CD4-positive, alpha-beta memory T cell (primary cell): ENCODE data around the gene C20orf204. TPM values are rescaled to one million over a fixed set of nuclear protein-coding genes. Genes with fewer than 3 reads are reported as not detected.
"Not testable (repeated sequence)": the region's sequence is repeated elsewhere in the genome, so short reads cannot be mapped to it uniquely, and the experiment has no call there.

Experiments used
- CTCF ChIA-PET: fragments of 350-600 bp; sonication (Branson Sonifier 250); formaldehyde crosslinking; loops from one replicate; lab custom pipeline; 2021; ENCODE audit warnings: inconsistent platforms; ENCODE audit not compliant: partially characterized antibody; lab: Charles Lee
- POLR2A ChIA-PET: fragments of 350-600 bp; sonication (Branson Sonifier 250); formaldehyde crosslinking; loops from one replicate; lab custom pipeline; 2021; ENCODE audit not compliant: partially characterized antibody; lab: Charles Lee
- DNase-seq, 5 donors: peaks; one replicate each; pipeline versions ENCODE4 v3.0.0 to v3.0.0-alpha.2; 2020 to 2022; ENCODE audit warnings: mixed read lengths in 1 of 5
- H3K27ac ChIP-seq: one replicate; pipeline ENCODE4 v1.7.0; 2013; ENCODE audit warnings: low read depth, low read length
- H3K27me3 ChIP-seq: 2 replicates; pipeline ENCODE4 v1.7.0; 2013; ENCODE audit warnings: mild to moderate bottlenecking, low read length, moderate library complexity; ENCODE audit not compliant: insufficient read depth
- H3K36me3 ChIP-seq: 2 replicates; pipeline ENCODE4 v1.7.0; 2013; ENCODE audit warnings: mild to moderate bottlenecking, low read length, moderate library complexity; ENCODE audit not compliant: insufficient read depth
- H3K4me1 ChIP-seq: 2 replicates; pipeline ENCODE4 v1.7.0; 2013; ENCODE audit warnings: mild to moderate bottlenecking, low read length, moderate library complexity; ENCODE audit not compliant: insufficient read depth
- H3K4me3 ChIP-seq, 2 donors: one replicate each; pipeline ENCODE4 v1.7.0; 2013; ENCODE audit warnings: low read length in 2 of 2, mild to moderate bottlenecking in 1 of 2
- H3K9me3 ChIP-seq, 2 donors: one replicate each; pipeline ENCODE4 v1.7.0; 2013; ENCODE audit warnings: low read length in 2 of 2, control low read depth in 1 of 2; ENCODE audit not compliant: control insufficient read depth in 1 of 2
- H3K27ac Mint-ChIP-seq, 7 donors: one replicate each; pipeline ENCODE4 v1.8.0; 2020 to 2021; ENCODE audit warnings: mixed read lengths in 7 of 7, mild to moderate bottlenecking in 6 of 7, inconsistent platforms in 3 of 7, moderate library complexity in 3 of 7
- H3K27me3 Mint-ChIP-seq, 2 donors: one replicate each; pipeline ENCODE4 v1.8.0; 2020 to 2021; ENCODE audit warnings: mixed read lengths in 2 of 2
- H3K36me3 Mint-ChIP-seq, 2 donors: one replicate each; pipeline ENCODE4 v1.8.0; 2020 to 2021; ENCODE audit warnings: mixed read lengths in 2 of 2, inconsistent platforms in 1 of 2, mild to moderate bottlenecking in 1 of 2
- H3K4me1 Mint-ChIP-seq, 4 donors: one replicate each; pipeline ENCODE4 v1.8.0; 2020 to 2021; ENCODE audit warnings: mixed read lengths in 4 of 4, mild to moderate bottlenecking in 1 of 4
- H3K4me3 Mint-ChIP-seq, 8 donors: one replicate each; pipeline ENCODE4 v1.8.0; 2020 to 2021; ENCODE audit warnings: mixed read lengths in 8 of 8, mild to moderate bottlenecking in 7 of 8, moderate library complexity in 6 of 8, inconsistent platforms in 3 of 8
- H3K9me3 Mint-ChIP-seq, 8 donors: one replicate each; pipeline ENCODE4 v1.8.0; 2020 to 2021; ENCODE audit warnings: mixed read lengths in 8 of 8, mild to moderate bottlenecking in 5 of 8, inconsistent platforms in 3 of 8, moderate library complexity in 1 of 8
- intact Hi-C: fragments of 100-400 bp; cut with micrococcal nuclease; formaldehyde crosslinking; loops from one replicate; pipeline ENCODE4 v1.15.1; 2023
- polyA plus RNA-seq, 2 donors: library from polyadenylated mRNA; unstranded; fragments of 300-500 nt; fragmentation: Illumina TruSeq; gene quantifications; one replicate each; pipeline ENCODE4 v1.2.3, GENCODE V29; 2021
- total RNA-seq, 2 experiments: library from RNA; stranded (reverse); gene quantifications; one replicate each; pipeline ENCODE4 v1.2.3, GENCODE V29; 2021

C20orf204 gene
- total and polyA plus RNA-seq, 4 experiments from 2014 or later = 0.22 to 4.1 (median 3.7) TPM; not detected in 1

DNA sequence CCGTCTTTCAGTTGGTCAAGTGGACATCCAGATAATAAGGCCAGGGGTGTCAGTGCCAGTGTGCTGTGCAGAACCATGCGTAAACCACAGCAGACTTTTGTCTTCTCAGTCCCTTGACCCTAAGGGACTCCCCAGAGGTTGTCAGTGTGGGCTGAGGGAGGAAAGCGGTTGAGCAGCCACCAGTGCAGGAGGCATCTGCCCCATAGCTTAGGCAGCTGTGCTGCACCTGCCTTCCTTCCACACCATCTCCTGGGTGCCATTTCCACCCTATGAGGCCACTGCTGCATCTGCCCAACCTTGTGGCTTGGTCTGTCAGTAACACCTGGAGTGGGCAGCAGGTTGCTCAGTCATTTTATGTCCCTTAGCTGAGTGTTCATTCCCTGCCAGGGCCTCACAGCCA is 29.1 kb upstream of the C20orf204 start:
- no peak overlapping the region for H3K27ac Mint-ChIP-seq

DNA sequence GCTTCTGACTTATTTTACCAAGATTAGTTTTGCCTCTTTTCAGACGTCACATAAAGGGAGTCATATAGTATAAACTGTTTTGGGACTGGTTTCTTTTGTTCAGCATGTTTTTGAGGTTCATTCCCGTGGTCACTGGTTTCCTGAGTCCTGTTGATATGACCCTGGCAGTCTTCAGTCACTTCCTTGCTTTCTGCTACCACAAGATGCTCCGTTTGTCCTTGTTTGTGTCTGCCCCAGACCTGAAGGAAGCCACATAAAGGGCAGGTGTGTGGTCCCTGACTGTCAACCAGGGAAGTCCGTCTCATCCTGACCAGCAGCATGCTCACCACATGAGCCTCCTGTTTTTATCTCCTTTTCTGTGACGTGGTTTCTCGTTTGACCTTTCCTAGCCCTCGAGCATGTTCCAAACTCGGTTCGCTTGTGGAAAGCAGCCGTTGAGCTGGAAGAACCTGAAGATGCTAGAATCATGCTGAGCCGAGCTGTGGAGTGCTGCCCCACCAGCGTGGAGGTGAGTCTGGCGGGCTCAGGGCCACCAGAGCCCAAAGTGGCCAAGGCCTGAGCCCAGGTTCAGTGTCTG is 26.1 kb upstream of the C20orf204 start:
- Mint-ChIP-seq H3K9me3 (peaks cover 0 to 39% (median 29%) of the 10 kb centered on the region in 8 donors), H3K4me3 (peak overlapping the region in 3 of 8 donors; percentile 25 to 33 (median 31)), H3K4me1 (peaks cover 6 to 47% (median 26%) of the 10 kb centered on the region in 4 donors), H3K27ac (peak overlapping the region in 1 of 7 donors; percentile 61), H3K27me3 (no peaks in the 10 kb centered on the region), H3K36me3 (peaks cover 49 to 66% of the 10 kb centered on the region in 2 donors)
- no peaks in the 10 kb centered on the region for H3K27me3 ChIP-seq
- peaks cover 39% of the 10 kb centered on the region for H3K4me1 ChIP-seq
- H3K9me3 ChIP-seq = peaks cover 11 to 16% of the 10 kb centered on the region in 2 donors
- H3K4me3 ChIP-seq = no peak overlapping the region
- no peak overlapping the region for H3K27ac ChIP-seq
- ChIA-PET CTCF (no interaction called here), POLR2A (interaction anchor here (0.6 to 2.0 kb wide), 3 partner anchors 19 to 29 kb away, joined by 3 to 5 read pairs (median 4); no protein-coding TSS in a partner anchor)
- DNase-seq = no peak
- intact Hi-C loops = no loop called here
- peaks cover 56% of the 10 kb centered on the region for H3K36me3 ChIP-seq

More for the DNA sequence above, 29.1 kb upstream of the C20orf204 start:
- H3K36me3 Mint-ChIP-seq = peaks cover 58 to 59% of the 10 kb centered on the region in 2 donors
- intact Hi-C loops = no loop called here
- H3K4me1 ChIP-seq = peaks cover 22% of the 10 kb centered on the region
- peaks cover 5 to 33% (median 21%) of the 10 kb centered on the region in 4 donors for H3K4me1 Mint-ChIP-seq
- POLR2A ChIA-PET = interaction anchor here (1.2 kb wide), 1 partner anchor 26 kb away, joined by 4 read pairs; the partner anchor contains the start of gene PRPF6
- peaks cover 0 to 35% (median 25%) of the 10 kb centered on the region in 8 donors for H3K9me3 Mint-ChIP-seq
- peaks cover 11 to 16% of the 10 kb centered on the region in 2 donors for H3K9me3 ChIP-seq
- no peak overlapping the region for H3K27ac ChIP-seq
- H3K27me3 ChIP-seq = no peaks in the 10 kb centered on the region
- no peaks in the 10 kb centered on the region for H3K27me3 Mint-ChIP-seq
- no peak overlapping the region for H3K4me3 Mint-ChIP-seq
- DNase-seq = no peak
- H3K36me3 ChIP-seq = peaks cover 67% of the 10 kb centered on the region
- H3K4me3 ChIP-seq = no peak overlapping the region
- CTCF ChIA-PET = interaction anchor here (1.4 kb wide), 1 partner anchor 32 kb away, joined by 4 read pairs; no protein-coding TSS in a partner anchor

DNA sequence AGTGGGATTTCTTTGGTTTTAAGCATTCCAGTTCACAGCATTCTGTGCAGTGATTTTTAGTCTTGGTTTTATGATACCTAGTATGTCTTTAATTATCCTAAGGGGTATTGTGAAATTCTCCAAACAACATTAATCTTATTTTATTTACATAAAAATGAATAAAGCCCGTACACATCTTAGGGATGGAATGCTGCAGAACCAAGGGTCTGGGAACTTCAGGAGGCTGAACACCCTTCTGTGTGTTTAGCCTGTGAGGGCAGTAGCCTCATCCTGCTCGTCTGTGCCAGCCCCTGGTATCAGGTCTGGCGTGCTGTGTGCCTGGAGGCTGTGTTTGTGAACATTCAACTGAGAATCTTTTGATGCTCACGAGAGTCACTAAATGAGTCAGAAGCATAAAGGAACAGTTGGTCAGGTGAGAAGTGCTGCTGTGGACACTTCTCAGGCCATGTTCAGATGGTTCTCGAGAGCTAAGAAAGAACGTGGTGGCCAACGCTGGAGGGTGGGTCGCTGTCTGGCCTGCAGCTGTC is 25.2 kb upstream of the C20orf204 start:
- Histone ChIP-seq H3K27ac (no peak overlapping the region), H3K36me3 (peaks cover 56% of the 10 kb centered on the region), H3K9me3 (peaks cover 11 to 16% of the 10 kb centered on the region in 2 donors), H3K4me1 (peaks cover 39% of the 10 kb centered on the region), H3K27me3 (no peaks in the 10 kb centered on the region), H3K4me3 (peak overlapping the region; percentile 38 to 60)
- H3K4me3 Mint-ChIP-seq = peak overlapping the region in 2 of 8 donors; percentile 31 to 44
- peaks cover 6 to 40% (median 24%) of the 10 kb centered on the region in 4 donors for H3K4me1 Mint-ChIP-seq
- DNase-seq = no peak
- ChIA-PET POLR2A (interaction anchor here (1.0 to 2.0 kb wide), 3 partner anchors 28 to 30 kb away, joined by 3 to 5 read pairs (median 4); no protein-coding TSS in a partner anchor), CTCF (no interaction called here)
- peak overlapping the region in 4 of 7 donors; percentile 4 to 55 (median 42) for H3K27ac Mint-ChIP-seq
- peaks cover 49 to 66% of the 10 kb centered on the region in 2 donors for H3K36me3 Mint-ChIP-seq
- intact Hi-C loops = no loop called here
- H3K27me3 Mint-ChIP-seq = no peaks in the 10 kb centered on the region
- H3K9me3 Mint-ChIP-seq = peaks cover 0 to 44% (median 33%) of the 10 kb centered on the region in 8 donors

DNA sequence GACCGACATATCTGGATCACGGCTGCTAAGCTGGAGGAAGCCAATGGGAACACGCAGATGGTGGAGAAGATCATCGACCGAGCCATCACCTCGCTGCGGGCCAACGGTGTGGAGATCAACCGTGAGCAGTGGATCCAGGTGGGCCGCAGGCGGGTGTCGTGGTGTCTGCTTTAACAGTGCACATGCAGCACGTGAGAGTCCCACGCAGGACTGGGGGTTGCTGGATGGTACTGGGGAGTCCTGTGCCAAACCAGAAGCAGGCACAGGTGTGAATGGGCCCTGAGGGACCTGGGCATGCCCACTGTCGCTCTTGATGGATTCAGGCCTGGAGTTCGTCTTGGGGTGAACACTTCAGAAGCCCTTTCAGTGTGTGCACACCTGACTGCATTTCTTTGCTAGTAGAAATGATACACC is 24.6 kb upstream of the C20orf204 start:
- peak overlapping the region; percentile 38 to 60 for H3K4me3 ChIP-seq

DNA sequence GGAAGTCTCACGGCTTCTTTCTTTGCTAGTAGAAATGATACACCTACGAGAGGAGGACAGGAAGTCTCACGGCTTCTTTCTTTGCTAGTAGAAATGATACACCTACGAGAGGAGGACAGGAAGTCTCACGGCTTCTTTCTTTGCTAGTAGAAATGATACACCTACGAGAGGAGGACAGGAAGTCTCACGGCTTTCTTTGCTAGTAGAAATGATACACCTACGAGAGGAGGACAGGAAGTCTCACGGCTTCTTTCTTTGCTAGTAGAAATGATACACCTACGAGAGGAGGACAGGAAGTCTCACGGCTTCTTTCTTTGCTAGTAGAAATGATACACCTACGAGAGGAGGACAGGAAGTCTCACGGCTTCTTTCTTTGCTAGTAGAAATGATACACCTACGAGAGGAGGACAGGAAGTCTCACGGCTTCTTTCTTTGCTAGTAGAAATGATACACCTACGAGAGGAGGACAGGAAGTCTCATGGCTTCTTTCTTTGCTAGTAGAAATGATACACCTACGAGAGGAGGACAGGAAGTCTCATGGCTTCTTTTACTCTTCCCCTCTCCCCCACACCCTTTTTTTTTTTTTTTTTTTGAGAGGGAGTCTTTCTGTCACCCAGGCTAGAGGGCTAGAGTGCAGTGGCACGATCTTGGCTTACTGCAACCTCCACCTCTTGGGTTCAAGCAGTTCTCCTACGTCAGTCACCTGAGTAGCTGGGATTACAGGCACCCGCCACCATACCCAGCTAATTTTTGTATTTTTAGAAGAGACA is 23.4 kb upstream of the C20orf204 start:
- H3K27me3 ChIP-seq = not testable (repeated sequence)
- peaks cover 7 to 36% (median 24%) of the 10 kb centered on the region in 4 donors for H3K4me1 Mint-ChIP-seq
- H3K9me3 Mint-ChIP-seq = peaks cover 0 to 44% (median 33%) of the 10 kb centered on the region in 8 donors

More for the DNA sequence above, 24.6 kb upstream of the C20orf204 start:
- Histone ChIP-seq H3K36me3 (peaks cover 56% of the 10 kb centered on the region), H3K27ac (no peak overlapping the region), H3K4me1 (peaks cover 39% of the 10 kb centered on the region), H3K9me3 (peaks cover 11 to 16% of the 10 kb centered on the region in 2 donors), H3K27me3 (no peaks in the 10 kb centered on the region)
- peak in 2 of 5 donors; percentile 13 to 14 for DNase-seq
- Mint-ChIP-seq H3K4me3 (peak overlapping the region in 6 of 8 donors; percentile 12 to 66 (median 56)), H3K4me1 (peaks cover 6 to 40% (median 24%) of the 10 kb centered on the region in 4 donors), H3K27me3 (no peaks in the 10 kb centered on the region), H3K9me3 (peaks cover 0 to 44% (median 33%) of the 10 kb centered on the region in 8 donors), H3K36me3 (peaks cover 49 to 66% of the 10 kb centered on the region in 2 donors), H3K27ac (peak overlapping the region; percentile 4 to 91 (median 51))
- intact Hi-C loops = no loop called here
- ChIA-PET POLR2A (interaction anchor here (1.0 kb wide), 1 partner anchor 31 kb away, joined by 3 read pairs; no protein-coding TSS in a partner anchor), CTCF (no interaction called here)

DNA sequence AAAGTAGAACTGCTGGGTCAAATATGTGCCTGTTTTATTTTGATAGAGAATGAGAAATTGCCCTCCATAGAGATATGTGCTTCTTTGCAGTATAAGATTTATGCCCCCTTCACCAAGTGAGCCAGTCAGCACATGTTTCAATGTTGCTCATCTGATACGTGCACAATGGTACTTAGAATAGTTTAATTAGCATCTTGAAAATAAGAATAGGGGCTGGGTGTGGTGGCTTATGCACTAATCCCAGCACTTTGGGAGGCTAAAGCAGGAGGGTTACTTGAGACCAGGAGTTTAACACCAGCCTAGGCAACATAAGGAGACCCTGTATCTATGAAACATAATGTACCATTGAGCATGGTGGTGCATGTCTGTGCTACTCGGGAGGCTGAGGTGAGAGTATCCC is 20.3 kb upstream of the C20orf204 start:
- peaks cover 27% of the 10 kb centered on the region for H3K4me1 ChIP-seq
- peaks cover 61% of the 10 kb centered on the region for H3K36me3 ChIP-seq
- Mint-ChIP-seq H3K36me3 (peaks cover 48 to 52% of the 10 kb centered on the region in 2 donors), H3K4me1 (peaks cover 10 to 25% (median 14%) of the 10 kb centered on the region in 4 donors), H3K4me3 (peak overlapping the region in 3 of 8 donors; percentile 13 to 41 (median 26)), H3K27me3 (no peaks in the 10 kb centered on the region), H3K27ac (peak overlapping the region in 3 of 7 donors; percentile 12 to 32 (median 25)), H3K9me3 (peaks cover 0 to 19% (median 13%) of the 10 kb centered on the region in 8 donors)
- no peak for DNase-seq
- no peak overlapping the region for H3K27ac ChIP-seq
- H3K27me3 ChIP-seq = no peaks in the 10 kb centered on the region
- H3K9me3 ChIP-seq = peaks cover 9% of the 10 kb centered on the region in 2 donors
- intact Hi-C loops = no loop called here
- no peak overlapping the region for H3K4me3 ChIP-seq
- CTCF ChIA-PET = no interaction called here
- POLR2A ChIA-PET = no interaction called here

More for the DNA sequence above, 23.4 kb upstream of the C20orf204 start:
- Mint-ChIP-seq H3K27ac (peak overlapping the region in 4 of 7 donors; percentile 22 to 64 (median 39)), H3K36me3 (peaks cover 49 to 63% of the 10 kb centered on the region in 2 donors), H3K4me3 (peak overlapping the region in 5 of 8 donors; percentile 41 to 65 (median 53))
- H3K27me3 Mint-ChIP-seq, H3K27ac ChIP-seq, intact Hi-C loops: not testable (repeated sequence)
- peaks cover 55% of the 10 kb centered on the region for H3K36me3 ChIP-seq
- peaks cover 11 to 16% of the 10 kb centered on the region in 2 donors for H3K9me3 ChIP-seq
- H3K4me3 ChIP-seq = peak overlapping the region; percentile 29 to 32
- ChIA-PET POLR2A (interaction anchor here (0.8 to 1.6 kb wide), 4 partner anchors 16 to 276 kb away, joined by 3 to 10 read pairs (median 4); partner anchors contain the start of genes LIME1, PRPF6 and SAMD10), CTCF (interaction anchor here (1.7 kb wide), 1 partner anchor 149 kb away, joined by 4 read pairs; no protein-coding TSS in a partner anchor)
- peak in 4 of 5 donors; percentile 34 to 57 (median 54) for DNase-seq
- peaks cover 39% of the 10 kb centered on the region for H3K4me1 ChIP-seq
